ENCODE data around the gene CSMD2.

The CSMD2 gene

DNA sequence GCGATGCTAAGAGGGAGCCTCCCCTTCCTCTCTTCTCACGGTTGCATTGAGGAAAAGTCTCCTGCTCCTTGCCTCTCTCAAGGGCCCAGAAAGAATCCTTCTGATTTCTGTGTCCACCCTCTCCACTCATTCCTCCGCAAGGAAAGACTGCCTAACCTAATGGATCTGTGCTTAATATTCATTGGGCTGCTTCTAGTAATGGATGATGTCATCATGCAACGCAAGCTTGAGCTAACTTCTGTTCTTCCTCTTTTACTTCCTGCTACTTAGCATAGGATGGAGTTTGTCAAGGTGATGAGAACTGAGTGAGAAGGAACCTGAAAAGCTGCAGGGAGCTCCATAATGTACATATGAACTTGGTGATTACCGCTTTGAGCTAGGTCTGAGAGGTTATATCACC is 336.4 kb downstream of the CSMD2 start:
- no peak for DNase-seq (ENCODE audit: extremely low read depth, low read depth)
- TF ChIP-seq, protein P1, sequence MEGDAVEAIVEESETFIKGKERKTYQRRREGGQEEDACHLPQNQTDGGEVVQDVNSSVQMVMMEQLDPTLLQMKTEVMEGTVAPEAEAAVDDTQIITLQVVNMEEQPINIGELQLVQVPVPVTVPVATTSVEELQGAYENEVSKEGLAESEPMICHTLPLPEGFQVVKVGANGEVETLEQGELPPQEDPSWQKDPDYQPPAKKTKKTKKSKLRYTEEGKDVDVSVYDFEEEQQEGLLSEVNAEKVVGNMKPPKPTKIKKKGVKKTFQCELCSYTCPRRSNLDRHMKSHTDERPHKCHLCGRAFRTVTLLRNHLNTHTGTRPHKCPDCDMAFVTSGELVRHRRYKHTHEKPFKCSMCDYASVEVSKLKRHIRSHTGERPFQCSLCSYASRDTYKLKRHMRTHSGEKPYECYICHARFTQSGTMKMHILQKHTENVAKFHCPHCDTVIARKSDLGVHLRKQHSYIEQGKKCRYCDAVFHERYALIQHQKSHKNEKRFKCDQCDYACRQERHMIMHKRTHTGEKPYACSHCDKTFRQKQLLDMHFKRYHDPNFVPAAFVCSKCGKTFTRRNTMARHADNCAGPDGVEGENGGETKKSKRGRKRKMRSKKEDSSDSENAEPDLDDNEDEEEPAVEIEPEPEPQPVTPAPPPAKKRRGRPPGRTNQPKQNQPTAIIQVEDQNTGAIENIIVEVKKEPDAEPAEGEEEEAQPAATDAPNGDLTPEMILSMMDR (IDR thresholded peaks at IDR 0.05; ENCODE audit: low read depth, low read length), result no peak

DNA sequence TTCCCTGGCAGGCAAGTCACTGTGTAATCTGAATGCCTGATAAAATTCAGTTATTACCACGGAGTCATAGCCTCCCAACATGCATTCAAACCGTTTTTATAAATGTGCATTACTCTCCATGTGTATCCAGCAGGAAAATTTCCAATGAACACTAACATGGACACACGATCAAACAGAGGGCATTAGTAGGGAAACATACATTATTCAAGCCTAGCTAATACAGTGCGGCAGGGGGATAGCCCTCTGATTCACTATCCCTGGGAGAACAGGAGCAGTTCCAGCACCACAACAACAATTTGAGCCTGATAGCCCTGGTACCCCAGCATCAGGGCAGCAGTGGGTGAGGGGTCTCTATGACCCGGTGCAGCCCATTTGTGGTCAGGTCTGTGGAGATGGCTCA is 337.0 kb downstream of the CSMD2 start:
- TF ChIP-seq, protein P1 (IDR thresholded peaks at IDR 0.05; ENCODE audit: low read depth, low read length), result no peak
- DNase-seq (ENCODE audit: extremely low read depth, low read depth), result no peak

DNA sequence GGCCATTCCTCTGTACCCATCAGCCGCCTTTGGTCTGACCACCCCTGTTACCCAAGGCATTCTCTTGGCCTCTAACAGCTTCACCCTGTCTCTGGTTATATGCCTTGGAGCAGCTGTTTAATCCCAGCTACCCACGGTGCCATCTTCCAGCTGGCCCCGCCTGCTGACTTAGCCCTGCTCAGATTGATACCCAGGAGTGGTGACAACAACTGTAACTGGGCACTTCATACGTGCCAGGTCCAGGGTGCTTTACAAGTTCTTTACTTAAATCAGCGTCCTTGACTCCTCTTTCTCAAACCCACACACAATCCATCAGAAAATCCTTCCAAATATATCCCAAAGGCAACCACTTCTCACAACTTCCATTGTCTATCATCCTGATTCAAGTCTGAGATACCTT is 338.3 kb downstream of the CSMD2 start:
- TF ChIP-seq, protein P1 (IDR thresholded peaks at IDR 0.05; ENCODE audit: low read depth, low read length), result no peak
- DNase-seq (ENCODE audit: extremely low read depth, low read depth), result no peak

DNA sequence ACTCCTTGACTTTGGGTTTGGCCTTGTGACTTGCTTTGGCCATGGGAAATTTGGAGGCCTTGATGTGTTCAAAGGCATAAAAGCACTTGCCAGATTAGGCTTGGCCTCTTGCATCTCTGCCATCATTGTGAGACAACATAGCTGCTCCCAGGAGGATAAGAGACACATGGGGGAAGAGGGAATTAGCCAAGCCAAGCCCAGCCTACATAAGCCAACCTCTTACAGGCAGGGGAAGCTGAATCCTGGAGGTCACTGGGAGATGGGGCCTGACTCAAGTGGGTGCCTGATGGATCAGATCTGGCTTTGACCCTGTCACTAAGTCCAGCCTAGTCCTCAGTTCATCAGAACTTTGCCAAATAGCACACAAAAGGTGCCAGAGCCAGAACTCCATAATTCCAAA is 338.7 kb downstream of the CSMD2 start:
- TF ChIP-seq, protein P1 (IDR thresholded peaks at IDR 0.05; ENCODE audit: low read depth, low read length), result no peak
- DNase-seq (ENCODE audit: extremely low read depth, low read depth), result no peak

DNA sequence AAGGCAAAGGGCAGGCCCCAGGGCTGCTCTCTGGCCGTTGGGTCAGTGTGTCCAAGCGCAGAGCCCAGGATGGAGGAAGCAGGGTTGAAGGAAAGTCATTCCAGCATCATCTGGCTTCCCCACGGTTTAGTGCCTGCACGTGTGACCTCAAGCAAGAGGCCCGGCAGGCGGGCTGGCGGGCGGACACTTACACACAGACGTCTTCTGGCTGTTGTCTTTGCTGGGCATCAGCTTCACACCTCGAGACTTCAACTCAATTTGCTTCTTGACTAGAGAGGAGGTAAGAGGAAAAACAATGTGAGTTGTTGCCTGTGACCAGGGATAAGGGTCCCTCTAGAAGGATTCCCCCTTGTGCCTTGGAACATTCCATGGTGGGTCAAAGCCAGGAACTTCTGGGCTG is 339.5 kb downstream of the CSMD2 start:
- TF ChIP-seq, protein P1 (IDR thresholded peaks at IDR 0.05; ENCODE audit: low read depth, low read length), result no peak
- no peak for DNase-seq (ENCODE audit: extremely low read depth, low read depth)

DNA sequence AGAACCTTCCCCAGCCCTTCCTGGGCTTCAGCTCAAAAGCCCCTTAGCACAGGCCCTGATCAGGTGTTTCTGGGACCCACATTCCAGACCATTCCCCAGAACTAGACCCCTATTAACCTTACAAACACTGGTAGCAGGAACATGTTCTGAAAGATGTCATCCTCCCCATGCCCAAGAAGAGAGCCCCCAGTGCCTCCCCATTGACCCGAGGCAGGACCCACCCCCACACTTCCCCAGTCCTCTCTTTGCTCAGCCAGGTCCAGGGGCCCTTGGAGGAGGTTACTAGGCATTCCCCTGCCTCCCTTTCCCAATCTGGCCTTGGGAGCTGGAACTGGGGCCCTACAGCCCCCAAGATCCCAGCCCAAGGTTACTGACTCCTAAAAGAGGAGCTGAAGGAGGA is 340.1 kb downstream of the CSMD2 start:
- TF ChIP-seq, protein P1 (IDR thresholded peaks at IDR 0.05; ENCODE audit: low read depth, low read length), result no peak
- DNase-seq (ENCODE audit: extremely low read depth, low read depth), result no peak

DNA sequence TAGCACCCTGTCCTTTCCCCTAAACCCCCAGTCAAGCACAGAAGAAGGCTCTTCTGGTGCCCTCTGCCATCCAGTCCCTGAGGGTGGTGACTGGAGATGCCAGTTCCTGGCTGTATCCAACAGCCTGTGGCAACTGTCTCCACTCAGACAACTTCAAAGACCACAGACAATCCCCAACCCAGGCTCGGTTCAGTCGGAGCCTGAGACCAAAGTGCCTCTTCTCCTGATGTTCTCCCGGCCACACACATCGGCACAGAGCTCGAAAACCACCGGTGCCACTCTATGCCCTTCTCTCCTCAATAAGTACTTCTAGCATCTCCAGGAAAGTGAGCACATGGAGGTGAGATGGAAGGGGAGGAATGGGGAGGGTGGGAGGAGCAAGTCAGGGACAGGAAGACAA is 340.7 kb downstream of the CSMD2 start:
- TF ChIP-seq, protein P1 (IDR thresholded peaks at IDR 0.05; ENCODE audit: low read depth, low read length), result no peak
- DNase-seq (ENCODE audit: extremely low read depth, low read depth), result no peak

All from AG09319 (cell line).